HG02943 (cell line): Measurements from ENCODE around the gene ZXDC.

Source experiments
- ATAC-seq: cut with Tn5 transposase; IDR thresholded peaks from one replicate; pipeline ENCODE4 v1.9.1; 2021; ENCODE audit warnings: mild to moderate bottlenecking, low read depth, moderate library complexity; ENCODE audit not compliant: unreplicated experiment

The ZXDC gene

DNA sequence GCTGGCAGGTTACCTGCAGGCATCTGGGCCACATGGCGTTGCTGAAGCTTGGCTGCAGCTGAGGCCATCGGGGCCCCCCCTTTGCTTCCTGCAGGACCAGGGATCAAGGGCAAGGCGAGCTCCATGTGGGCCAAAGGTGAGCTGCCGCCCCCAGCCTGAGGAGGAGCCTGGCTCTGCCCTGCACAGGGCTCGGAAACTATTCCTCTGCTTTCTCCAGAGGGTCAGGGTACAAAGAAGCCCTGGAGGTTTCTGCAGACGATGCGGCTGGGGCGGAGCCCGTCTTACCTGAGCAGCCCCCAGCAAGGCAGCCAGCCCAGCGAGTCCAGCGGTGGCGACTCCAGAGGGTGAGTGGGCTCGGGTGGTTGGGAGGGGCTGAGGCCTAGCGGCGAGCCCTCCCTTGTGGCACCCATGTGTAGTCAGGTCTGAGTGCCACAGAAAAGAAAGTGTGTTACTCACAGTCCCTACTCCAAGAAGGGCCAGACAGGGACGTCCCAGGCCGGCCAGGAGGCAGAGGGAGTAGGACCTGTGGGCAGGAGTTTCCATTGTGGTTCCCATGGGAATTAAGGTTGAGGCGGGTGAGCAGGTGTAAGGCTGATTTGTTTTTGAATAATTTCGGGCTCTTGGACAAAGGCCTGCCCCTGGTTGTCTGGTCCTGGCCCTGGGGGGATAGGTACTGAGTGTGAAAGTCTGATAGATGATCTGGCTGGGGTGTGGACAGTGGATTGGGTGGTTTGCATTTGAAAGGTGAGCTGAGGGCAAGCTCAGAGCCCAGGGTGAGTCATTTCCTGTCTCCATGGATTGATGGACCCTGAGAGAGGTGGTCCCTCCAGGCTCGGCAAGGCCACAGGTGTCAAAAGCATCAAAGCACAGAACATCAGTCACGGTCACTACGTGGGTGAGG is 55.6 kb downstream of the ZXDC start:
- no peak for ATAC-seq

DNA sequence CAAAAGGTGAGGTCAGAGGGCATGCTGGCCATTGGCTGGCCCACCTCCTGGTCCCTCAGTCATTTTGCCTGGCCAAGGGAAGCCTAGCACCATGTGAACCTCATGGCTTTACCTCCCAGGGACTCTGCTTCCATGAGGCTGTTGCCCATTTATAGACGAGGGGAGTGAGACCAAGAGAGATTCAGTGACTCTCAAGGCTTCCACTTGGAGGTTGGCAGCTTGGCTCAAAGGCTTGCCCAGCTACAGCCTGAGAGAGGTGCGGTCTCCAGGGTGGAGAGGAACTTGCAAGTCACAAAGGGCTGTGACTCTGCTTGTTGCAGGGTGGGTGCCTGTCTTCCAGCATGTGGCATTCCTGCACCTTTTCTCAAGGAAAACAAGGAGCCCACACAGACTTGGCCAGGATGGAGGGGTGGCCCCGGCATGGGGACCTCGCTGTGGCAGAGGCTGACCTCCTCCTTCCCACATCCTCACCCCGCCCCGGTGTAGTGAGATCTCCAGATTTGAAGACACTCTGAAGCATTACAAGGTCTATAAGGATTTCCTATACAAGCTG is 56.5 kb downstream of the ZXDC start:
- ATAC-seq: no peak

DNA sequence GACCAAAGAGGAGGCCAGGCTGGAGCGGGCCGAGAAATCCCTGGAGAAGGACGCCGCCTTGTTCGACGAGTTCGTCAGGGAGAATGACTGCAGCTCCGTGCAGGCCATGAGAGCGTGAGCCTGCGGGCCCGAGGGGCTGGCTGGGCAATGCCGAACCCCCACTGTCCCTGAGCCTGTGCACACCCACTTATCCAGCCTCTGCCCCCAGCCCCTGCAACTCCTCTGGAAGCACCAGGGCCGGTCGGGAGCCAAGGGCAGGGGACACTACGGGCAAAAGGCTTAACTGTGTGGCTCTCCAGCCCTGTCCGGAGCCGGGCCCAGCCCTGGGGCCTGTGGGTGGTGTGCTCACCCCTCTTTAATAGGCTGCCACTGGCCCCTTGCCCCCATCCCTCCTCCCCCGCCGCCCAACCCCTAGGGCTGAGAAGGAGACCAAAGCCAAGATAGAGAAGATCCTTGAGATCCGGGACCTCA is 57.0 kb downstream of the ZXDC start:
- no peak for ATAC-seq

DNA sequence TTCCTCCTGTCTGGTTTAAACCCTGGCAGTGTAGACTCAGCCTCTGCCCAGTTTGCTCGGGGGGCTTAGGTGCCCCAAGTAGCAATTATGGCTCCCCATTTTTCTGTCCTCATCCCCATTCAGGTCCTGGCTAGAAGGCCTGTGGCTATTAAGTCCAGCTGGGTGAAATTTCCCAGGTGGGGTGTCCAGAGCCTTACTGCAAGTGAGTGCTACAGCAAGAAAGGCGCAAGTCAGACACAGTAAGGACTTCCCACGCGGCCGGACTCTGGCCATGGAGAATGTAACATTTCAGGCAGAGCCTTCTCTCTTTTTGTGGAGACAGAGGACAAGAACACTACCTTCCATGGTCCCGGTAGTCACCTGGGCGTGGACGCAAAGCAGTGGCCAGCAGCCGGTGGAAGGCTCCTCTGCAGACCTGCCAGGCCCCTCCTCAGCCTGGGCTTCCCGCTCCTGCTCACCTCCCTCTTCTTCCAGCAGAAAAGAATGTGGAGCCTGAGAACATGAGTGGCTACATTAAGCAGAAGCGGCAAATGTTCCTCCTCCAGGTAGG is 57.6 kb downstream of the ZXDC start:
- ATAC-seq: no peak

DNA sequence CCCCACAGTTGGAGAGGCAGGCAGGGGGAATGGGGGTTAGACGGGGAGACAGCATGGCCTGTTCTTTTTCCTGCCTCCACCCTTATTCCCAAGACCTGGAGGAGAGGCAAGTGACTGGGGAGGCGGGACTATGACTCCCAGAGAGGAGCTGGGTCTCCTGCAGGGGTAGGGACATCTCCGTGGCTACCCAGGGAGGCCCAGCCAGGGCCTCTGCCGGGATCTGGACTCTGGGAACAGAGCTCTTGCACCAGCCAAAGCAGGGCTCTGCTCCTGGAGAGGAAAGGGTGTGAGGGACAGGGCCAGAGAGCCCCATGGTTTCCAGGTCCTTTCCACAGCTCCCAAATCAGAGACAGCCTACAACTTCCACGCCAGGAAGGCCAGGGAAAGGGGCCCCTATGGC is 58.2 kb downstream of the ZXDC start:
- ATAC-seq: no peak

DNA sequence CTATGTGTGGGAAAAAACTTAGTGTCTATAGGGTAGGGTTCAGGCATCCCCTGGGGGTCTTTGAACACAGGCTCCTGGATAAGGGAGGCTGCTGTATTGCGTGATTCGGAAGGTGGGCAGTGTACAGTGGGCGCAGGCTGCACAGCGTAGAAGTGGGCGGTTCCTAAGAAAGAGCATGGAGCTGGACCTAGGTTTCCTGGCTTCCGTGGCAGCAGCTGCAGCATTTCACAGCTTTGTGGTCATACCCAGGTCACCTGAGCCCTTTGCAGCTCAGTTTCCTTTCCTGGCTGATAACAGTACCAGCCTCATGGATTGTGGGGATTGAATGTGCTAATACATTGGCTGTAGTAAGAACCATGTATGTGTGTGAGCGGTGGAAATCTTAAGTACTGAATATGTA is 58.7 kb downstream of the ZXDC start:
- no peak for ATAC-seq

DNA sequence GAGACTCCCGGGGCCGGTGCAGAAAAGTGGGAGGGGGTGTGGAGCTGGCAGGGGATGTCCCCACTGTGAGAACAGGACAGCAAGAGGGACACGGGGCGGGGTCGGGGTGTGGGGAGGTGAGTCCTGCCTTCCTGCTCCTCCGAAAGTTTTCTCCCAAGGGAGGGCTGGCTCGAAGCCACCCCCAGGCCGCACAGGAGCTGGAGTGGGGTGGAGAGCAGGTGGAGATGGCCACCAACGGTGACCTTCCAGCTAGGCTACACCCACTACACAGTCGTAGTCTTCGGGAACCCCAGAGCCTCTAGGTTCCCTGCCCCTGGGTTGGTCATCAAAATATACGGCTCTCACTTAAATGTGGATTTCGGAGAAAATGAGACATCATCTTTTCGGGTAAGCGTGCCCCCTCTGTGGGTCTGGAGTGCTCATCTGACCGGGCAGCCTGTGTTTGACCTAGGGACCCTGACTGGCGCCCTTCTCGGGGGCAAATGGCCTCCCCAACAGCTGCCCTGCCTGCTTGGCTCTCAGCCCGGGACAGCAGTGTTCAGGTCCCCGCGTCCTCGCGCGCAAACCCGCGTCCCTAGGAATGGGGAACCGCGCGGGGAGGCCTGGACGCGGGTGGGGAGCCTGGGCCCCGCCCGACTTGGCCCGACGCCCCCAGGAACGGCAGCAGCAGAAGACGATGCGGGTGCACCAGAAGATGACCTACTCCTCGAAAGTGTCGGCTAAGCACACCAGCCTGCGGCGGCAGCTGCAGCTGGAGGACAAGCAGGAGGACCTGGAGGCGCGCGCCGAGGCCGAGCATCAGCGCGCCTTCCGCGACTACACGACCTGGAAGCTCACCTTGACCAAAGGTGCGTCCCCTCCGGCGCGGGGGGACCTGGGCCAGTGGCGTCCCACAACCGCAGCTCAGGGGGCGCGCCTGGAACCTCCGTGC is 59.8 kb downstream of the ZXDC start:
- ATAC-seq: no peak

DNA sequence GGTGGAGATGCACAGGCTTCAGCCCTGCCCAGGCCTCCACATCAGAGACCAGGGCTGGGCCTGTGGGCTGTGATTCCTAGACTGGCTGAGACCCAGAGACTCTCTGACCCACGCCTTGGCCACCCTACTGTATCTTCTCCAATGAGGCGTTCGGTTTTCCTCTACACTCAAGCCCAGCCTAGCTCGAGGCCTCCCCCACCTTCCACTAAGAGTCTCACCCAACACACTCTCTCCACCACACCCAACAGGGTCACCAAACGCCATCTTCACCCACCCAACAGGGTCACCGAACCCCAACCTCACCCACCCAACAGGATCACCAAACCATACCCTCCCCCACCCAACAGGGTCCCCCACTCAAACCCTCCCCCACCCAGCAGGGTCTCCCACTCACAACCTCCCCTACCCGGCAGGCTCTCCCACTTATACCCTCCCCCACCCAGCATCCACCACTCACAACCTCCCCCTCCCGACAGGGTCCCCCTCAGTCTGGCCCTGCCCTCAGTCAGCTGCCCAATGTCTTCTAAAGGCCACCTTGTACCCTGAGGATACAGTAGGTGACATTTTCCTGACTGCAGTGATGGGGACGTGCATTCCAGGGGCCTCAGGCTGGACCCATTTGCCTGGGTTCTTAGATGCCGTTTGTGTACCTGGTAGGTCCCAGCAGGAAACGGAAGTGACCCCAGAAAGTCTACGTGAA is 60.6 kb downstream of the ZXDC start:
- no peak for ATAC-seq

DNA sequence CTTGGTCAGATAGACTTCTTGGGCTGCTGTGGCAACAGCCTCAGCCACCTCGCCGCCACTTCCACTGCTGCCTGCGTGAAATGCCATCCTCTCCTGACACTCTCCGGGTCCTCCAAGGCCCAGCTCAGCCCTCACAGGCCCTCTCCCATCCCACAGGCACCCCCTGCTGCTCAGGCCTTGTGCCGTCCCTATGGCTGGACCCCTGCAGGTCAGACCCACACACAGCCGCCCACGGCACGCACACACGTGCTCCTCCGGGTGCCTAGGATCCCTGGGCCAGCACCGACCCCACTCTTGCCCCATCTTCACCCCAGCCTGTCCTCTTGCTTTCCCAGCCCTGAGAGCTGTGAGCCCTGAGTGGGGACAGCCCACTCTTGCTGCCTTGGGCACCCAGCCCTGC is 61.3 kb downstream of the ZXDC start:
- no peak for ATAC-seq

DNA sequence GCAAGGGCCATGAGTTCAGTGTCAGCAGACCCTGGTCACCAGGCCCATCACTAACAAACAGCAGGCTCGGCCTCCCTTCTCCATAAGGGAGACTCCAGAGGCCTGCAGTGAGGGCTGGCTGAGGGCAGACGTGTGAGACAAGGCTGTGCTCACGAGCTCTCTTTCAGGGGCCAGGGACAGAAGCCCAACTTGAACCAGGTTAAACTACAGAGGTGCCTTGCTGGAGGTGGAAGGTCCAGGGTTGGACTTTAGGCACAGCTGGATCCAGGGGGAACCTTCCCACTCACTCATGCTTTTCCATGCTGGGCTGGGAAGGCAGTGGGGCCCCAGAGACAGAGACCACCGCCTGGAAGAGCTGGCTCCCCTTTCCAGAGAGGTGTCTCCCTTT is 62.0 kb downstream of the ZXDC start:
- ATAC-seq: no peak

DNA sequence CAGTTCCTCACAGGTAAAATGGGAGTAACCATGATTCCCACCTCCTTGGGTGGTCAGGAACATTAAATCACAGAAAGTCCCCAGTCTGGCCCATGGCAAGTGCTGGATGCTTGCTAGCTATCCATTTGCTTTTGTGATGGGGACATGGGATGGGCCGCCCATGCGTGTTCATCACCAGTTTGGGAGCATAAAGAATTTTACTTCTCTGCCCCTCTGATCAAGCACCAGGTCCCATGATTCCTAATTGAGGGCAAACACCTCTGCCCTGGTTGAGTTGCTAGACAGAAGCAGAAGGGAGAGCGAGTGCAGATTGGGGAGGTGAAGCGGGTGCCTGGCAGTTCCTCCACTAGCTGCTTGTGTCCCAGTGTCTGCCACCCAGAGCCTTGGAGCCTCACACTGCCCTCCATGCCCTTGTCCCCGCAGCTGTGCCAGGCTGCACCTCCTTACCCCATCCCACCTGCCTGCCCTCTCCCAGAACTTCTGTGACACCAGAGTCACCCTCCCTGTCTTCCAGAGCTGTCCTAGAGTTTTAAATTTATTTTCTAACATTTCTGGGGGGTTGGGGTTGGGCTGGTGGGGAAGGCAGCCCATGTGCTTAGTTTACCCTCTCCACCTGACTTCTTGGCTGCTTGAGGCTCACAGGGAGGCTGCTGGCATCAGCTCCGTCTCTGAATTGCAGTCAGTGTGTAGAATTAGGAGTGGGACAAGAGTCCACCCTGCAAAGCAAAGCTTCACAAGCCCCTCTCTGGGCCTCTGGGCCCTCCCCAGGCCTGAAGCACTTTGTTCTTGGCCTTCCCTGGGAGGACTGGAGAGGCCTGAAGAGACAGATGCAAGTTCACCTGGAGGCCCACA is 62.6 kb downstream of the ZXDC start:
- ATAC-seq: no peak

DNA sequence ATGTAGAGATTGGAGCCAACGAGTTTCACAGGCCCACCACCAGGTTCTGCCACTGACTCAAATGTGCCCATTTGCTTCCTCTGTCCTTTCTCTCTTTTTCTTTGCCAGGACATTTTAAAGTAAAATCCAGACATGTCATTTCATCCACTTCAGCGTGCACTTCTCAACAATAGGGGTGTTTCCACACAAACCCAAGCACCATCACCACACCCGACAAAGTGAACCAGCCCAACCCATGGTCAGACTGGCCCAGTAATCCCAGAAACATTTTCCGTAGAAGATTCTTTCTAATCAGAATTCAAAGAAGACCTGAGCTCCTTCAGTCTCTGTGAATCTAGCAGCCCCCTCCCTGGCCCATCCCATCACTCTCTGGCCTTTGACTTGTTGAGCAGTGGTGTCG is 67.6 kb downstream of the ZXDC start:
- no peak for ATAC-seq

DNA sequence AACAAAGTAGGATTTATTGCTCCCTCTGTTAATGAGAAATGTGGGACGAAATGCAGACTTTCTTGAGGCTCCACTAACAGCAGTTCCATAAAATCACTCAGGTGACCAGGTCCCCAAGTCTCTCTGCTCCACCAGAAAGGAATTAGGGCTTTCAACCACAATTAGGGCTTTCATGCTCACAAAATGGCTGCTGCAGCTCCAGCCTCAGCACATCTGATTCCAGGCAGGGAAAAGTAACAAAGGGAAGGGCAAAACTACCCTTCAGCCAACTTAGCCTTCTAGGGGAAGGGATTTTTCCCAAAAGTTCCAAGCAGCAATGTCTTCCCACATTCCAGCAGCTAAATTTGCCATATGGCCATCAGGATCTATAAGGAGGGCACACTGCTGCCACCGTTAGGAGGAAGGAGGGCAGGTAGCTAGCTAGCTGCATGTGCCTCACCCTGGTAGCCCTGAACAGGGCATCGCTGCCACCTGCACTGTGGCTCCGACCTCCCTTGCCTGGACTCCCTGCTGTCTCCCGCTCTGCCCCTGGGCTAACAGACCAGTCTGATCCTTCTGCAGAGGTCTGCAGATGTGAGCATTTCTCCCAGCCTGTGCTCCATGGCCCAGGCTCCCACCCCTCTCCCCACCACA is 68.2 kb downstream of the ZXDC start:
- no peak for ATAC-seq

DNA sequence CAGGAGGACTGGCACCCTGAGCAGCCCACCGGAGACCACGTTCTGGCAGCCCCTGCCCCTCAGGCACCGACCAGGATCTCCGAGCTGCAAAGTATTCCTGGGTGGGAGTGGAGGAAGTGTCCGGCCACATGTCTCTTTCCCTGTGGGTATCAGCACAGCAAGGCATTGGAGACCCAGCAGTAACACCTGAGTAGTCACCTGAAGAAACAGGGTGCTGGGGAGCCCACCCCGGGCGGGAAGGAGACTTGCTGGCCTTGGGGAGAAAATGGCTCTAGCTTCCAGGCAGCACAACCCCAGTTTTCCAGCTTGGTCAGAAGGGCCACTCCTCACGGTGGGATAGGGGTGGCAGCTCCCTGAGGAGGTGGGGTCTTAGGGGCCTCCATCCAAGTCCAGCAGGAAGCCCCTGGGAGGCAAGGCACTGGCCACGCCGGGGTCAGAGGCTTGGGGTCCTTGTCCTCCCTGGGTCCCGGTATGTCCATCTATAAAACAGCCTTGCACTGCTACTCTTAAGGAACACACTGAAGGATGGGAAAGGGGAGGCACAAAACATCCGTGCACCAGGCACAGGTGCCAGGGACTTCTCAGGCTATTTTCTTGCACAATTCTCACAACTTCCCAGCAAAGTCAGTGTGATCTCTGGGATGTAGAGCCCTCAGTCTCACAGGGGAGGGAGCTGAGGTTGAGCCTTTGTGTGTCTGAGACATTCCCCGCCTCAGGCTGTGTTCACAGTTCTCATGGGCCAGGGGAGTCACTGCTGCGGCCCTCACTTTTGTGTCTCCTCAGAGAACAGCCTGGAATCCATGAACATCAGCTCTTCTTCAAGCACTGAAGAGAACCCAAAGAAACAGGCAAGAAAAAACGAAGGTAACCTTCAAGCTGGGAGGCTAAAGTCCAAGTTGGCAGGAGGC is 69.0 kb downstream of the ZXDC start:
- no peak for ATAC-seq

DNA sequence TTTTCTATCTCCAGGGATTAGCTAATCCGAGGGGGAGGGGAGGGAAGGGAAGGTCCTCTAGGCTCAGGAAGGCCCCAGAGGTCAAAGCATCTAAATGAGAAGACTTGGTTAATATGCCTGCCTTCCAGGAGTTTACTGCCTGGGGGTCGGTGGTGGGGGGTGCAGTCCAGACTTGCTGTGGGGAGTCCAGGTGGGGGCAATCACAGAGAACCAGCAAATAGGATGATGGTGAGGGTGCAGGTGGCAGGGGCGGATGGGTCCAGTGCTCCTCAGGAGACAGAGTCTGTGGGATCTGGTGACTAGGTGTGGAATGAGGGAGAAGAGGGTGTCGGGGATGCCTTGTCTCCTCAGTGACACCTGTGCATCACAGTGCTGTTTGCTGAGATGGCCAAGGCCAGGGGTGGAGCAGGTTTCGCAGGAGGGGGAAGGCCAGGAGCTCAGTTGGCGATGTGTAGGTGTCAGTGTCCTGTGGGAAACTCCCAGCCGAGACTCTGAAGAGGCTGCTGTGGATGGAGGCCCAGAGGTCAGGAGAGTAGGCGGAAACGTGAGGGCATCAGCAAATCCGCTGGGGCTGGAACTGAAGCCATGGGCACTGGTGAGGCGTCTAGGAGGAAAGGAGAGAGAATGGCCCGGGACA is 72.9 kb downstream of the ZXDC start:
- no peak for ATAC-seq

DNA sequence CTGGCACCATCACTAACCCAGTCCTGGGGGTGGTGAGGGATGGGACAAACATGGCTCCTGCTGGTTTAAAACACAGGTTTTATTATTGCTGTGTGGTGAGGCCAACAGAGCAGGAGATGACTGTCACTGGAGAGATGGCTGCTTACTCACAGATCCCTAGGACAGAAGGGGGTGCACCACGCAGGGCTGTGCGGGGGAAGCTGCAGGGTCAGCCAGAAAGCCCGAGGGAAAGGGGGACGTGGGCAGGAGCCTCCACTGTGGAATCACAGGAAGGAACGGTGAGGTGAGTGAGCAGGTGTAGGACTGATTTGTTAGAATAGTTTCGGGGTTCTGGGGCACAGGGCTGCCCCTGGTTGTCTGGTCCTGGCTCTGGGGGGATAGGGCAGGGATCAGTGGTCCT is 73.5 kb downstream of the ZXDC start:
- no peak for ATAC-seq

DNA sequence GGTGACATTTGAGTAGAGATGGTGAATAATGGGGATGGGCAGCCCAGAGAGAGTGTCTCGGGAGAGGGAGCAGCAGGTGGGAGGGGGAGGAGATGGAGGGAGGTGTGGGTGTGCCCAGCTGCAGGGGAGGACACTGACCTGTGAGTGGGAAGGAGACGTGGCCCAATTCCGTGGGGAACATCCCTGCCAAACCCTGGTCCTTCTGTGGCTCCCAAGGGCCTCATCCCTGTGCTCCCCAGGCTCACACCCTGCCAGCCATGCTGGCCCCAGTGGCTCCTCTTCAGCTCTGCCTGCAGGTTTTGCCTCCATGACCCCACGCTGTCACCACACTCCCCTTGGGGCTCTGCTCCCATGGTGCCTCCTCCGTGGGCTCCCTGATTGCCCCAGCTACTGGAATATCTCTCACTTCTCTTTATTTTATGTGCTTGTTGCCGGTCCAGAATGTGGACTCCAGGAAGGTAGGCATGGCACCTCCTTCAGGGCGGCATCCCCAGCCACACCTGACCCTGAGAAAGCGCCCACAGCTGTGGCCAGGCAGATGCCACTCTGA is 74.0 kb downstream of the ZXDC start:
- ATAC-seq: no peak
